ENCODE measurements around the gene HHIPL1. TPM values are rescaled to one million over a fixed set of nuclear protein-coding genes. Genes with fewer than 3 reads are reported as not detected.

Gene HHIPL1
- total RNA-seq, 1 donor from 2014 or later, result 2.7 TPM

GRCh38 chr14:99674064-99674650 lies 29.2 kb downstream of the HHIPL1 start:
- TF ChIP-seq CTCF (IDR thresholded peaks at IDR 0.05), result no peak
- Mint-ChIP-seq H3K27ac (ENCODE audit: unreplicated experiment) (no peak overlapping the region), H3K4me3 (ENCODE audit: unreplicated experiment) (no peak overlapping the region), H3K4me1 (ENCODE audit: unreplicated experiment) (peaks cover 24% of the 10 kb centered on the region), H3K9me3 (ENCODE audit: unreplicated experiment) (peaks cover 7% of the 10 kb centered on the region), H3K27me3 (ENCODE audit: unreplicated experiment) (no peaks in the 10 kb centered on the region), H3K36me3 (ENCODE audit: unreplicated experiment) (no peaks in the 10 kb centered on the region)
- DNase-seq (ENCODE audit: extremely low spot score, unreplicated experiment), result no peak

- H3K27ac Mint-ChIP-seq (ENCODE audit: unreplicated experiment), result no peak overlapping the region
- peaks cover 24% of the 10 kb centered on the region for H3K4me1 Mint-ChIP-seq (ENCODE audit: unreplicated experiment)
- H3K27me3 Mint-ChIP-seq (ENCODE audit: unreplicated experiment), result no peaks in the 10 kb centered on the region
- TF ChIP-seq CTCF (IDR thresholded peaks at IDR 0.05), result no peak
- H3K36me3 Mint-ChIP-seq (ENCODE audit: unreplicated experiment), result no peaks in the 10 kb centered on the region
- H3K4me3 Mint-ChIP-seq (ENCODE audit: unreplicated experiment), result no peak overlapping the region
- H3K9me3 Mint-ChIP-seq (ENCODE audit: unreplicated experiment), result peaks cover 7% of the 10 kb centered on the region
- DNase-seq (ENCODE audit: extremely low spot score, unreplicated experiment), result no peak
Measured at GRCh38 chr14:99674776-99675381, 29.9 kb downstream of the HHIPL1 start.

GRCh38 chr14:99675382-99675835 lies 30.5 kb downstream of the HHIPL1 start:
- Mint-ChIP-seq H3K27me3 (ENCODE audit: unreplicated experiment) (no peaks in the 10 kb centered on the region), H3K9me3 (ENCODE audit: unreplicated experiment) (peaks cover 7% of the 10 kb centered on the region), H3K27ac (ENCODE audit: unreplicated experiment) (no peak overlapping the region), H3K4me3 (ENCODE audit: unreplicated experiment) (no peak overlapping the region), H3K36me3 (ENCODE audit: unreplicated experiment) (no peaks in the 10 kb centered on the region), H3K4me1 (ENCODE audit: unreplicated experiment) (peaks cover 22% of the 10 kb centered on the region)
- no peak for TF ChIP-seq CTCF (IDR thresholded peaks at IDR 0.05)
- DNase-seq (ENCODE audit: extremely low spot score, unreplicated experiment), result no peak

GRCh38 chr14:99675951-99676350 lies 31.0 kb downstream of the HHIPL1 start:
- Mint-ChIP-seq H3K27me3 (ENCODE audit: unreplicated experiment) (no peaks in the 10 kb centered on the region), H3K4me3 (ENCODE audit: unreplicated experiment) (no peak overlapping the region), H3K27ac (ENCODE audit: unreplicated experiment) (no peak overlapping the region), H3K36me3 (ENCODE audit: unreplicated experiment) (no peaks in the 10 kb centered on the region), H3K9me3 (ENCODE audit: unreplicated experiment) (peaks cover 7% of the 10 kb centered on the region), H3K4me1 (ENCODE audit: unreplicated experiment) (peaks cover 17% of the 10 kb centered on the region)
- no peak for TF ChIP-seq CTCF (IDR thresholded peaks at IDR 0.05)
- DNase-seq (ENCODE audit: extremely low spot score, unreplicated experiment), result no peak

- Mint-ChIP-seq H3K9me3 (ENCODE audit: unreplicated experiment) (peaks cover 7% of the 10 kb centered on the region), H3K4me1 (ENCODE audit: unreplicated experiment) (peaks cover 10% of the 10 kb centered on the region), H3K27me3 (ENCODE audit: unreplicated experiment) (no peaks in the 10 kb centered on the region), H3K36me3 (ENCODE audit: unreplicated experiment) (no peaks in the 10 kb centered on the region), H3K27ac (ENCODE audit: unreplicated experiment) (no peak overlapping the region), H3K4me3 (ENCODE audit: unreplicated experiment) (no peak overlapping the region)
- DNase-seq (ENCODE audit: extremely low spot score, unreplicated experiment), result no peak
- no peak for TF ChIP-seq CTCF (IDR thresholded peaks at IDR 0.05)
Measured at GRCh38 chr14:99676657-99677056, 31.7 kb downstream of the HHIPL1 start.
